HG03064 (cell line): ENCODE measurements around the gene LINC00237.
A peak's percentile ranks its signal among the peaks of the same experiment; 100 is the strongest.

Source experiments
- ATAC-seq: cut with Tn5 transposase; IDR thresholded peaks from one replicate; pipeline ENCODE4 v1.9.1; 2021; ENCODE audit warnings: low read depth; ENCODE audit not compliant: unreplicated experiment

The LINC00237 gene

DNA sequence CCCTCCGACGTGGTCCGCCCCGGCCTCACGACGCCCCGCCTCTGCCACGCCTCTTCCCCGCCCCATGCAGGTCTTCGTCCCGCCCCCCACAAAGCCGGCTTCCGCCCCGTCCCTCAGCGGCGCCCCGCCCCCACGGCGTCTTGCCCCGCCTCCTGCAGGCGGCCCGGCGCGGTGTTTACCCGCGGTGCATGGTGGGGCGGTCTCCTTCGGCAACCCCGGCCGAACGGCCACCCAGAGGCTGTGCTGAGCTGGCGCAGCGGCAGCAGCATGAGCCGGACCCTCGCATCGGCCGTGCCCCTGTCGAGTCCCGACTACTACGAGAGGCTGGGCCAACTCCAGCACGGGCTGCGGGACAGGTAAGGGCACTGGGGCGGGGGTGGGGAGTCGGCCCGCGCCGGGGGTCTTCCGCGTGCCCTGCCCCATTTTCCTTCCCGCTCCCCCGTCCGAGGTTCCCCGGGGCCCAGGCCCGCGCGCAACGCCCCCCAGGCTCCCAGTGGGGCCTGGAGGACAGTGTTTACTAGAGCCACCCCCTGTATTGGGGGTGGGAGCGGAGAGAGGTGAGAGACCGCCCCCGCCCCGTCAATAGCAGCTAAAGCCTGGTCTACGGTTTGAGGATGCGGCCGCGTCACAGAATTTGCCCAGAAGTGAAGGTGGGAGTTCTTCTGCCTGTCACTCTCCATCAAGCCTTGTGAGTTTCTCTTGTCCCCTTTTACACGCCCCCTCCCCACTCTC is 19.9 kb upstream of the LINC00237 start, which contains the start of gene KIZ:
TSS of gene KIZ (plus strand) at position 234 of the 732 bp plus-strand sequence. CDS start at position 268, 34 bp downstream.
- ATAC-seq, result peak; percentile 98

DNA sequence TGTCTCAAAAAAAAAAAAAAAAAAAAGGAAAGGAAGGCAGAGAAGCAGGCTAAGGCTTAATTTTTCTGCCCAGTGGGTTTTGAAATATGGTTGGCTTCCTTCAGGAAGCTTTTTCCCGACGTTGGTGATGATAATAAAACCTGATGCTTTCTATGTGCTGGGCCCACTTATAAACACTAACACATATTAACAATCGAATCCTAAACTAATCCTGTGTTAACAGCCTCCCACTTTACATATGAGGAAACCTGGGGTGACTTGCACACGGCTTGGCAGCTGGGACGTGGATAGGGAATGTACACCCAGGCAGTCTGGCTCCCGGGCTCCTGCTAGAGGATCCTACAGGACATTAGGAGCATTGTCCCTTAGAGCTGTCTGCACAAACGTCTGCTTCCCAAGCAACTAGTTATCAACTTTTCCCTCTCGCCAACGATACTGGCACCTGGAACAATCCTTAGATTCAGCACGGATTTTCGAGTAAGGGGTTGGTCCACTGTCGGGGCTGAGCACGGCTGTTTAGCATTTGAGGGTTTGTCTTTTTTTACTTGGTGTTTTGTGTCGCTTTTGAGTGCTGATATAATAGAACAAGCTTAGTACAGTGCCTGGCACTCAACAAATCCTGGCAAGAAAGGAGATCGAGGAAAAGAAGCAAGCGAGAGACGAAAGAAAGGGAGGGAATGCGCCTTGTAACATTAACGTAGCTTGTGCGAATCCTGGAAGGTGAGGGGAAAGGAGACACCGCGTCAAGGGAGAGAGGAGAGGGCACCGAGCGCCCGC is 19.1 kb upstream of the LINC00237 start:
- ATAC-seq, result peak; percentile 20

DNA sequence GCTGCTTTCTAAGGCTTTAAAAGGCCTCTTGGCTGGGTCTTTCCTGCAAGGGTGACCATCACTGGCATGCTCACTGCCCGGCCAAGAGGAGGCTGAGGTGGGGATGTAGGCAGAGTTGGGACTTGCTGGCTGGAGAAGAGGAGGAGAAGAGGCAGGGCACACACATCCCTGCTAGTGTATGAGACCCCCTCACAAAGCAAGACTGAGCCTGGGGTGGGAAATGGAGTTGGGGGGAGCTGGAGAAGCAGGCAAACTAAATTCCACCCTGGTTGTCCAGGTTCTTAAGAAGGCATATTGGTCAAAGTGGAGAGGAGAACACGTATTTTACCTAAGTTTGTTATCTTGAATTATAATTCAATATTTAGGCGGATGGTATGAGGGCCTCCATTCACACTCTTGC is 18.0 kb upstream of the LINC00237 start:
- ATAC-seq, result no peak

GRCh38 chr20:21118782-21119181 is 12.6 kb upstream of the LINC00237 start:
- ATAC-seq, result no peak

DNA sequence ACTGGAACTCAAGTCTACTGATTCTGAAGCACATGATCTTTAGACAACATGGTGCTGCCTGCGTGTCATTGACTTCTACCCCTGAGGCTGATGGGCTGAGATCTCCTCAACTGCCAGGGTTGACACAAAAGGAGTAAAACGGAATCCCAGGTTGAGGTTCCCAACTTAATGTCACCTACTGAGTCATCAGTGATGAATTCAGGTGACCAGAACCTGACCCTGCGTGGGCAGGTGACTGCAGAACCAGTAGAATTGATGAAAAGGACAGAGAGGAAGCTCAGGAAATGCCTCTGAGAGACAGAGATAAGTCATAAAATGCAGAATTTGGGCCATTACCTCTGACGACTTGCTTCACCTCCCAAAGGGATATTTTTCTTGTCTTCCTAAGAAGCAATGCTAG is 12.0 kb upstream of the LINC00237 start:
- ATAC-seq, result no peak

DNA sequence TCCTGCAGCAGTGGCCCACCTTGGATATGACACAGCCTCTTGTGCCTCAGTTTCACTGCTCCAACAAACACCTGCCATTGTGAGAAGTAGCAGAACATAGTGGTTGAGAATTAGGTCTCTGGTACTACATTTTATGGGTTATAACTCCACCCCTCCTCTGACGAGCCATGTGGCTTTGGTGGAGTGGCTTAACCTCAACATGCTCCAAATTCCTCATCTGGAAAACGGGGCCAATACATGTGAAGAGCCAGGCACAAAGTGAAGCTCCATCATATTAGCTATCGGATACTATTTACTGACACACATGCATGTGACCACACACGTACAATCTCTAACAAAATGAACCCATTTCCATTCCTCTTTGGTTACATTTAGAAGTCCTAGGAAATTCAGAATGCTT is 11.4 kb upstream of the LINC00237 start:
- ATAC-seq, result no peak

- ATAC-seq, result no peak
These were observed 8.4 kb upstream of the LINC00237 start for GRCh38 chr20:21114584-21114983.

DNA sequence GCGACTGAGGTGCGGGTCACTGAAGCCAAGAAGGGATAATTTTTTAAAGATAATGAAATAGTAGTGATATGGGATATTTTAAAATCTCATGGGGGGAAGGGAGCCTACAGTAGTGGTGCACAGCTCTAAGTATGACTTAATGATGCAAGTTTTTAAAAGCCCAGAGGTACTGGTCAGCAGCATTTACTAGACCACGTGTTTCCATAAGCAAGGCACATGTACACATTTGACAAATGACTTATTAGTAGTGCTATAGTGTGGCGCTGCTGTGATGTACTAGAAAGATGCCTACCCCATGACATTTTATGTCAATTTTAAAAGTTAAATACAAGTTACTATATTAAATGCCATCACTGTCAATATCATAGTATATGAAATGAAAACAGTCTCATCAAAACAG is 7.5 kb upstream of the LINC00237 start:
- ATAC-seq, result no peak

DNA sequence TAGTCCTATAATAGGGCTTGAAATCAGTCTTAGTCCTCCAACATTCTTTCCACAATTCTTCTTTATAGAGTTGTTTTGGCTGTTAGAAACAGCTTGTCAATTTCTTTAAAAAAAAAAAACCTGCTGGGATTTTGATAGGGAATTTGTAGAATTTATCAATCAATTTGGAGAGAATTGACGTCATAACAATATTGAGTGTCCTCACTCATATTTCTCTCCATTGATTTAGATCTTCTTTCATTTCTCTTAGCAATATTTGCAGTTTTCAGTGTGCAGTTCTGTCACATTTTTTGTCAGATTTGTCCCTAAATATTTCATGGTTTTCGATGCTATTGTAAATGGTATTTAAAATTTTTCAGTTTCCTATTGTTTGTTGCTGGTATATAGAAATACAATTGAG is 5.3 kb upstream of the LINC00237 start:
- ATAC-seq, result no peak

- no peak for ATAC-seq
These were observed 4.7 kb upstream of the LINC00237 start for GRCh38 chr20:21110811-21111210.

DNA sequence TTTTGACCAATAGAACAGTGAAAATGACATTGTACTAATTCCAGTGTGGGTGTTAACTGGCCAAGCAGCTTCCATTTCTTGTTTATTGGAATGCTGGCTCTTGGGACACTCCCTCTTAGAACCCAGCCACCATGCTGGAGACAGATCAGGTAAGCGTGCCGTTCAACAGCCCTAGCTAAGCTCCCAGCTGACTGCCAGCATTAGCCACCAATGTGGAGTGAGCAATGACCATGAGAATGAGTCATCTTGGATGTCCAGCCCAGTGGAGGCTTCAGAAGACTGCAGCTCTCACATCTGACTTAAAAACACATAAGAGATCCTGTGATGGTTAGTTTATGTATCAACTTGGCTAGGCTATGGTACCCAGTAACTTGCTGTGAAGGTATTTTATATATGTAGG is 3.0 kb upstream of the LINC00237 start:
- ATAC-seq, result no peak

GRCh38 chr20:21105429-21106170 is 558 bp downstream of the LINC00237 start:
- ATAC-seq, result no peak

GRCh38 chr20:21104921-21105320 is 1.2 kb downstream of the LINC00237 start:
- no peak for ATAC-seq

- no peak for ATAC-seq
These were observed 1.7 kb downstream of the LINC00237 start for GRCh38 chr20:21104466-21104761.

DNA sequence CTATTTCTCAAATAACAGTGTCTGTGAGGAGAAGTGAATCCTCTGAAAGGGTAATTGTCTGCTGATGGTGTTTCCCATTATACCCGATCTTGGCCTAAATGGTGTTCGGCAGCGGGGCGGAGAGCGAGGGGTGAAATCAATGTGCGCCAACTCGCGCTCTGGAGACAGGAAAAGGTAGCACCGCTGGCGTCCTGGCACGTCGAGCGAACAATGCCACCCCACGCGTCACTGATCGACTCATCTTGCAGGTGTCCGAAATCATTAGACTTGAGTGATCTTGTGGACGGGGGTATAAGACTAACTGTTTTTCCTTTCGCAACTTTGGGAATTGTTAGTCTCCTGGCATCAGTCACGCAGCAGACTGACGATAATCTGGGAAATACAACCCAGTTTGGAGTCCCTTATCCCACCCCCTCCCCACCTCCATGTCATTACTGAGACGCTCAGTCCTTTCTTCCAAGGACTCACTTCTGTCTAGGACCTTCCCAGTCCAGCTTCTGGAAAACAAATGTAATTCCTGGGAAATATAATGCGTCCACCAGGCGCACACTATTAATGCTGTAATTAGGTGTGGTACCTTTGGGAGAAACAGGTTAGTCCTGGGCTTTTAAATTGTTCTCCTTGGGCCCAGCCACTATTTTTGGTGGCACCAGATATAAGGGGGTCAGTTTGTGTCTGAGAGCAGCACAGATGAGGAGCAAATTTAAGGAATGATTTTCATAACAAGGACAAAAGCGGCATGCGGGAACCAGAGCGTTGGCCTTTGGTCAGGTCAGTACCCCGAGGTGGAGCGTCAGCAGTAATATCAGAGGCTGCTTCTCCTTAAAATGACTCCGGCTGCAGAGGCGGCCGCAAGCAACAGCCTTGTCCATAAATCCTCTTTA is 2.3 kb downstream of the LINC00237 start:
- ATAC-seq, result no peak

DNA sequence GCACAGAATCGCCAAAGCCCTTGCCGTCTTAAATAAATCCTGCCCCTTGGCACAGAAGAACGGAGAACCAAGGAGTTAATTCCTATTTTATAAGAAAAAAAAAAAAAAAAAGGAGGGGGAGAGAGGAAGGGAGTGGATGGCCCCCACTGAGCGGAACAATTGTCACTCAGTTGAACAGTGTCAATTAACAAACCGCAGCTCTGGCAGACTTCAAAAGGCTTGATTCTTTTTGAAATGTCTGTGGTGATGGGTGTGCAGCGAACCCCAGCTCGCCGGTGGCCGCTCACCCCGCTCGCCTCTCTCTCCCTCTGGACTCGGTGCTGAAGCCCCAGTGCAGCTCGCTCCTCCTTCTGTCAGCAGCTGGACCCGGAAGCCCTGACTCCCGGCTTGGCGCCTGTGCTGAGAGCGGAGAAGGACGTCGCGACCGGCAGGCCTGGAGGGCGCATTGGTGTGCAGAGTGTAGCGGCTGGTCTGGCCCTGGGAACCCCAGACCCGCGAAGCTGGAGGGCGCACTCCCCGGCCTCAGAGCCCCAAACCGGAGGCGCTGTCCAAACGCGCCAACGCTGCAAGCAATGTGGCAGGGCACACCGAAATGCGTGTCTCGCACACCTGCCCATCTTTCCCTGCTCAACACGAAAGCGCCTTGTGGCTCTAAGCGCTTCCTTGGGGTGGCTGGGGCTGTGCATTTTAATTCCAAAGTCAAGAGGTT is 3.4 kb downstream of the LINC00237 start:
- no peak for ATAC-seq

- no peak for ATAC-seq
These were observed 4.1 kb downstream of the LINC00237 start for GRCh38 chr20:21101932-21102575.

DNA sequence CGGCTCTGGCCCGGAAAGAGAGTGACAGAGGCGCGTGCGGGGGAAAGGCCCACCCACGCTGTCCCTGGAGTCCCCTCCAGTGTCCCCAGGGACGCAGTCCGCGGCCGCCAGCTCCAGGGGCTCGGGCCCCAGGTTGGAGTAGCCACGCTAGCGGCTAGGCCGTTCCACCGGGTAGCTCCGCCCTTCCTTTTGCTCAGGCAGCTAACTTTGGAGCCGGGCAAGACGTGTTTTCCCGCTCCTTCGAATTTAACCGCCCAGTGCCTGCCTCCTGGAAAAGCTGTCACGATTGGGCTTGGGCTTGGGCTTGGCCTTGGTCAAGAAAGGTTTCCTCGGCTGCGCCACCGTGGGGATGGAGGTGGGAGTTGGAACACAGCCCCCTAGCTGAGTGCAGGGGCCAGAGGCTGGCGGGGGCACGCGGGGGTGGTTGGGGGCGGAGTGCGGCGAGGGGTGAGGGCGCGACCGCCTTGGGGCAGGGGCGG is 4.7 kb downstream of the LINC00237 start:
- ATAC-seq, result no peak
